ENCODE measurements around the gene C5. TPM values are rescaled to one million over a fixed set of nuclear protein-coding genes. Genes with fewer than 3 reads are reported as not detected.

The C5 gene
- total RNA-seq, 1 experiment from 2014 or later = 0.74 TPM

DNA sequence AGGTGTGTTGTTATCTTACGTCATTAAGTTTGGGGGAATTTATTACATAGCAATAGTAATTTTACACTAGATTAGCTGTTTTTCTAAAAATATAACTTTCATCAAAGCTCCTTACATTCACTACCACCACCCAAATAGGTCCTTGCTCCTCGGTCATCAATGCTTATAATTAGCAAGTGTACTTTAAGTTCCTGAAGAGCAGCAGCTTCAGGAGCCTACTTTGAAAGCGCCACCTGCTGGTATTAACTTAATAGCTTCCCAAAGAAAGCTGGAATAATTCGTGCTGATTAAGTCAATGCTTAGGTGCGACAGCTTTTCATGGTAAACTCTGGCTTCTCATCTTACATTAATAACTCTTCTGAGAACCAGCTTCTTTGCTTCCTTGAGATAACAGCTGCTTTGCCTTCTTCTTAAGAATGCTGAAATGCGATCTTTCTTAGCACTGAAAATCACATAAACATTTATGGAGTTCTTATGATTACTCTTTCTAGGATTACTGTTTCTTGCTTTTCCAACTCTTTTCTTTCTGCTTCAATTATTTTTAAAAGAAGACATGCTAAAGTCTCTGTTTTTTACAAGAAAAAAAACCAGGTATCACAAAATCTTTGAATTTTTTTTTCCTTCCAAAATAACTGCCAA, 10.0 kb upstream of the C5 start:
- Histone ChIP-seq H2AK5ac (ENCODE audit: insufficient read length, low read length) (no peak overlapping the region), H2BK120ac (ENCODE audit: low read depth, low read length, poor library complexity, severe bottlenecking) (no peak overlapping the region), H3K79me1 (ENCODE audit: insufficient read depth, low read depth, low read length, poor library complexity, severe bottlenecking) (no peaks in the 10 kb centered on the region), H3K4ac (ENCODE audit: low read depth, low read length) (no peak overlapping the region), H3K27ac (ENCODE audit: insufficient read length, low read depth, low read length) (no peak overlapping the region), H3K18ac (ENCODE audit: insufficient read length, low read depth, low read length) (no peak overlapping the region), H4K8ac (replicated peaks; ENCODE audit: insufficient read length, low read depth, low read length) (no peak overlapping the region), H2BK20ac (ENCODE audit: low read depth, low read length, poor library complexity, severe bottlenecking) (no peak overlapping the region), H3T11ph (ENCODE audit: low read length) (no peak overlapping the region), H3K56ac (ENCODE audit: insufficient read length, low read depth, low read length) (no peak overlapping the region), H4K91ac (ENCODE audit: insufficient read length, low read depth, low read length) (no peak overlapping the region), H2BK15ac (ENCODE audit: low read depth, low read length) (no peak overlapping the region), H4K5ac (ENCODE audit: insufficient read length, low read depth, low read length) (no peak overlapping the region), H3K9ac (ENCODE audit: extremely low read depth, insufficient read length, low read length) (no peak overlapping the region), H3K79me2 (ENCODE audit: insufficient read depth, low read length) (no peaks in the 10 kb centered on the region), H2AFZ (ENCODE audit: low read length) (no peak overlapping the region), H3K27me3 (ENCODE audit: insufficient read depth, low read length) (no peaks in the 10 kb centered on the region), H3K9me3 (ENCODE audit: control insufficient read depth, low read depth, low read length) (no peaks in the 10 kb centered on the region), H3K23ac (ENCODE audit: insufficient read length, low read depth, low read length) (no peak overlapping the region), H2BK12ac (ENCODE audit: insufficient read length, low read depth, low read length) (no peak overlapping the region), H3K23me2 (ENCODE audit: insufficient read length, low read depth, low read length, poor library complexity, severe bottlenecking) (no peaks in the 10 kb centered on the region), H4K20me1 (ENCODE audit: control insufficient read depth, insufficient read depth, insufficient read length) (no peaks in the 10 kb centered on the region), H3K14ac (ENCODE audit: insufficient read depth, low read length) (no peak overlapping the region), H3K4me2 (ENCODE audit: insufficient read depth, insufficient read length, low read length) (no peak overlapping the region), H2BK5ac (ENCODE audit: insufficient read length, low read length) (no peak overlapping the region), H3K4me1 (ENCODE audit: insufficient read depth, low read length) (no peaks in the 10 kb centered on the region)
- Mint-ChIP-seq H3K27me3 (ENCODE audit: low read depth) (peaks cover 23% of the 10 kb centered on the region), H3K4me1 (no peaks in the 10 kb centered on the region), H3K27ac (no peak overlapping the region), H3K36me3 (ENCODE audit: insufficient read depth in 1 of 3, low read depth in 3 of 3) (no peaks in the 10 kb centered on the region), H3K4me3 (no peak overlapping the region), H3K9me3 (no peaks in the 10 kb centered on the region)
- TF ChIP-seq, protein P1, sequence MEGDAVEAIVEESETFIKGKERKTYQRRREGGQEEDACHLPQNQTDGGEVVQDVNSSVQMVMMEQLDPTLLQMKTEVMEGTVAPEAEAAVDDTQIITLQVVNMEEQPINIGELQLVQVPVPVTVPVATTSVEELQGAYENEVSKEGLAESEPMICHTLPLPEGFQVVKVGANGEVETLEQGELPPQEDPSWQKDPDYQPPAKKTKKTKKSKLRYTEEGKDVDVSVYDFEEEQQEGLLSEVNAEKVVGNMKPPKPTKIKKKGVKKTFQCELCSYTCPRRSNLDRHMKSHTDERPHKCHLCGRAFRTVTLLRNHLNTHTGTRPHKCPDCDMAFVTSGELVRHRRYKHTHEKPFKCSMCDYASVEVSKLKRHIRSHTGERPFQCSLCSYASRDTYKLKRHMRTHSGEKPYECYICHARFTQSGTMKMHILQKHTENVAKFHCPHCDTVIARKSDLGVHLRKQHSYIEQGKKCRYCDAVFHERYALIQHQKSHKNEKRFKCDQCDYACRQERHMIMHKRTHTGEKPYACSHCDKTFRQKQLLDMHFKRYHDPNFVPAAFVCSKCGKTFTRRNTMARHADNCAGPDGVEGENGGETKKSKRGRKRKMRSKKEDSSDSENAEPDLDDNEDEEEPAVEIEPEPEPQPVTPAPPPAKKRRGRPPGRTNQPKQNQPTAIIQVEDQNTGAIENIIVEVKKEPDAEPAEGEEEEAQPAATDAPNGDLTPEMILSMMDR (conservative IDR thresholded peaks at IDR 0.05) = peak; percentile 80
- WGBS (ENCODE audit: extremely low coverage, insufficient read length, low lambda C conversion rate) = no CpG with 5 or more reads among the region's 6 CpGs
- DNase-seq = no peak

All from H9 (cell line).